B cell (primary cell): ENCODE measurements around the gene TSHZ1. TPM values are rescaled to one million over a fixed set of nuclear protein-coding genes. Genes with fewer than 3 reads are reported as not detected.

Source experiments
- ATAC-seq: fragments of 200-7000 bp; cut with Tn5 transposase; one replicate; pipeline ENCODE4 v1.10.0; 2021; ENCODE audit warnings: low read depth, mild to moderate bottlenecking, moderate number of reproducible peaks, moderate library complexity
- CTCF ChIA-PET: fragments of 350-600 bp; sonication (Branson Sonifier 250); formaldehyde crosslinking; loops from one replicate; lab custom pipeline; 2021; ENCODE audit warnings: antibody characterized with exemption, inconsistent platforms; lab: Charles Lee
- POLR2A ChIA-PET: fragments of 350-600 bp; sonication (Branson Sonifier 250); formaldehyde crosslinking; loops from one replicate; lab custom pipeline; 2021; ENCODE audit warnings: antibody characterized with exemption; lab: Charles Lee
- DNase-seq: peaks from one replicate; pipeline ENCODE4 v3.0.0; 2013
- H2AFZ ChIP-seq: 2 replicates; pipeline ENCODE4 v1.6.1; 2012; ENCODE audit warnings: mild to moderate bottlenecking, low read depth, low read length; ENCODE audit not compliant: insufficient read depth, poor library complexity, severe bottlenecking
- H3K27ac ChIP-seq, 2 donors: 1 replicate in 1 of 2; 2 replicates in 1 of 2; pipeline ENCODE4 v1.5.1; 2012 to 2013; ENCODE audit warnings: low read length in 2 of 2, mild to moderate bottlenecking in 2 of 2, moderate library complexity in 1 of 2
- H3K27me3 ChIP-seq, 4 experiments: fragments of 200-600 bp in 1 of 4; sonication (generic) in 1 of 4; replicated peaks in 1 of 4; 1 replicate in 2 of 4; 2 replicates in 2 of 4; pipeline versions ENCODE4 v1.6.1 to v1.7.0; 2013 to 2016; ENCODE audit warnings: low read length in 3 of 4, mild to moderate bottlenecking in 2 of 4, mixed read lengths in 1 of 4, moderate library complexity in 1 of 4; ENCODE audit not compliant: insufficient read depth in 4 of 4, control insufficient read depth in 3 of 4; ENCODE audit errors: control extremely low read depth in 1 of 4
- H3K36me3 ChIP-seq, 2 experiments: replicated peaks in 1 of 2; 1 replicate in 1 of 2; 2 replicates in 1 of 2; pipeline versions ENCODE4 v1.6.1 to v1.7.1; 2013; ENCODE audit warnings: low read length in 1 of 2; ENCODE audit not compliant: insufficient read depth in 2 of 2, control insufficient read depth in 1 of 2; ENCODE audit errors: control extremely low read depth in 1 of 2, extremely low read depth in 1 of 2
- H3K4me1 ChIP-seq, 2 donors: fragments of 200-600 bp in 1 of 2; sonication (generic) in 1 of 2; 1 replicate in 1 of 2; 2 replicates in 1 of 2; pipeline versions ENCODE4 v1.5.1 to v1.6.1; 2013 to 2017; ENCODE audit warnings: low read length in 2 of 2; ENCODE audit not compliant: control insufficient read depth in 2 of 2, insufficient read depth in 2 of 2
- H3K4me2 ChIP-seq: replicated peaks from 2 replicates; pipeline ENCODE3; 2012; ENCODE audit warnings: mild to moderate bottlenecking, low read depth, low read length; ENCODE audit not compliant: poor library complexity, severe bottlenecking
- H3K4me3 ChIP-seq, 5 experiments: fragments of 200-600 bp in 1 of 5; sonication (generic) in 1 of 5; 1 replicate in 3 of 5; 2 replicates in 2 of 5; pipeline versions ENCODE4 v1.5.1 to v1.7.0; 2011 to 2016; ENCODE audit warnings: low read length in 4 of 5, mild to moderate bottlenecking in 4 of 5, low read depth in 2 of 5, control low read depth in 1 of 5, moderate library complexity in 1 of 5; ENCODE audit not compliant: insufficient read depth in 1 of 5; ENCODE audit errors: control extremely low read depth in 1 of 5, extremely low read depth in 1 of 5
- H3K79me2 ChIP-seq: fragments of 200-600 bp; sonication (generic); one replicate; pipeline ENCODE4 v1.6.0; 2016; ENCODE audit warnings: low read length; ENCODE audit not compliant: control insufficient read depth, insufficient read depth
- H3K9ac ChIP-seq: fragments of 200-600 bp; sonication (generic); 2 replicates; pipeline ENCODE4 v1.6.1; 2017; ENCODE audit warnings: mild to moderate bottlenecking, low read length, moderate library complexity
- H3K9me3 ChIP-seq, 3 donors: one replicate each; pipeline versions ENCODE4 v1.6.1 to v1.7.1; 2013; ENCODE audit warnings: low read length in 2 of 3; ENCODE audit not compliant: control insufficient read depth in 2 of 3, insufficient read depth in 1 of 3; ENCODE audit errors: control extremely low read depth in 1 of 3
- H4K20me1 ChIP-seq: 2 replicates; pipeline ENCODE4 v1.6.0; 2012; ENCODE audit warnings: mild to moderate bottlenecking, low read length; ENCODE audit not compliant: insufficient read depth, control insufficient read depth, poor library complexity, severe bottlenecking
- H3K27ac Mint-ChIP-seq: one replicate; pipeline ENCODE4 v1.8.0; 2021; ENCODE audit warnings: mixed read lengths
- H3K27me3 Mint-ChIP-seq: one replicate; pipeline ENCODE4 v1.8.0; 2021; ENCODE audit warnings: mixed read lengths
- H3K4me1 Mint-ChIP-seq: one replicate; pipeline ENCODE4 v1.8.0; 2021; ENCODE audit warnings: mixed read lengths
- H3K4me3 Mint-ChIP-seq: one replicate; pipeline ENCODE4 v1.8.0; 2021; ENCODE audit warnings: mixed read lengths
- H3K9me3 Mint-ChIP-seq: one replicate; pipeline ENCODE4 v1.8.0; 2022; ENCODE audit warnings: mixed read lengths; ENCODE audit not compliant: insufficient read depth
- CTCF ChIP-seq: fragments of 200-600 bp; IDR thresholded peaks from one replicate; pipeline ENCODE4 v1.8.0; 2022; ENCODE audit warnings: antibody characterized with exemption, mild to moderate bottlenecking
- EZH2 ChIP-seq: IDR thresholded peaks from 2 replicates; pipeline ENCODE4 v1.6.1; 2012; ENCODE audit warnings: borderline replicate concordance, low read depth, mild to moderate bottlenecking, moderate library complexity, low read length; ENCODE audit not compliant: insufficient read depth, poor library complexity, severe bottlenecking
- WGBS: methylation state at CpG from one replicate; pipeline ENCODE4 v1.1.5; 2013; ENCODE audit warnings: missing lambda C conversion rate; ENCODE audit not compliant: insufficient coverage; 5-methylcytosine and 5-hydroxymethylcytosine counted together
- intact Hi-C: fragments of 100-400 bp; cut with micrococcal nuclease; formaldehyde crosslinking; loops from one replicate; pipeline ENCODE4 v1.10.0; 2022
- polyA plus RNA-seq: library from polyadenylated mRNA; depleted of rRNA; stranded (reverse); fragments of >200 nt; gene quantifications from 2 replicates; pipeline ENCODE4 v1.2.3, GENCODE V29; 2012
- total RNA-seq, 2 donors: library from RNA; stranded (reverse); fragments of 120-200 nt in 1 of 2; gene quantifications; 1 replicate in 1 of 2; 2 replicates in 1 of 2; pipeline versions ENCODE4 v1.2.3 to v1.2.4, GENCODE V29; 2013 to 2022

TSHZ1 gene
- total and polyA plus RNA-seq, 2 donors (not counting 1 experiment from before 2014, with no cell fraction given) = 5.3 to 9.8 TPM

- peak; percentile 13 for DNase-seq
- Histone ChIP-seq H2AFZ (peak overlapping the region; percentile 61), H4K20me1 (no peaks in the 10 kb centered on the region), H3K79me2 (peaks cover 23% of the 10 kb centered on the region), H3K27me3 (no peaks in the 10 kb centered on the region), H3K36me3 (no peaks in the 10 kb centered on the region), H3K4me2 (peak overlapping the region; percentile 63), H3K27ac (peak overlapping the region; percentile 27 to 69), H3K4me1 (peaks cover 11 to 26% of the 10 kb centered on the region in 2 donors), H3K4me3 (peak overlapping the region in 1 of 5 experiments; percentile 60), H3K9ac (peak overlapping the region; percentile 47), H3K9me3 (peaks cover 0 to 22% (median 9%) of the 10 kb centered on the region in 3 donors)
- H3K4me3 Mint-ChIP-seq = peak overlapping the region; percentile 77
- intact Hi-C loops = no loop called here
- H3K27me3 Mint-ChIP-seq = no peaks in the 10 kb centered on the region
- TF ChIP-seq EZH2 = no peak
- no peak for TF ChIP-seq CTCF
- CTCF ChIA-PET = no interaction called here
- WGBS = 89% methylated on average over 9 of the region's 20 CpGs
- H3K27ac Mint-ChIP-seq = peak overlapping the region; percentile 83
- H3K9me3 Mint-ChIP-seq = no peaks in the 10 kb centered on the region
- no peak for ATAC-seq
- POLR2A ChIA-PET = no interaction called here
- H3K4me1 Mint-ChIP-seq = peaks cover 32% of the 10 kb centered on the region
Observed at GRCh38 chr18:75248426-75249174, 38.0 kb downstream of the TSHZ1 start.

- Histone ChIP-seq H4K20me1 (no peaks in the 10 kb centered on the region), H3K9ac (no peak overlapping the region), H3K27ac (peak overlapping the region; percentile 39 to 69), H3K36me3 (no peaks in the 10 kb centered on the region), H3K4me1 (peaks cover 11 to 26% of the 10 kb centered on the region in 2 donors), H3K79me2 (peaks cover 26% of the 10 kb centered on the region), H3K9me3 (peaks cover 0 to 22% (median 9%) of the 10 kb centered on the region in 3 donors), H3K4me3 (no peak overlapping the region), H3K27me3 (no peaks in the 10 kb centered on the region), H3K4me2 (no peak overlapping the region), H2AFZ (no peak overlapping the region)
- Mint-ChIP-seq H3K4me1 (peaks cover 32% of the 10 kb centered on the region), H3K4me3 (no peak overlapping the region), H3K27me3 (no peaks in the 10 kb centered on the region), H3K9me3 (no peaks in the 10 kb centered on the region), H3K27ac (no peak overlapping the region)
- CTCF ChIA-PET = no interaction called here
- DNase-seq (no peak), ATAC-seq (peak; percentile 18)
- 97% methylated on average over 4 of the region's 9 CpGs for WGBS
- intact Hi-C loops = no loop called here
- no peak for TF ChIP-seq EZH2
- TF ChIP-seq CTCF = no peak
- POLR2A ChIA-PET = no interaction called here
Observed at GRCh38 chr18:75249175-75249518, 38.5 kb downstream of the TSHZ1 start.
